Stimulated activated CD8-positive, alpha-beta memory T cell treated with anti-CD3 and anti-CD28 coated beads, Interleukin-2, amount 100 ng/mL, for 1 hour (primary cell): ENCODE results near the gene GMPR2.

Experiments used
- DNase-seq, 2 donors: peaks; one replicate each; pipeline ENCODE4 v3.0.0-alpha.2; 2020; ENCODE audit warnings: low read depth in 2 of 2

The GMPR2 gene

DNA sequence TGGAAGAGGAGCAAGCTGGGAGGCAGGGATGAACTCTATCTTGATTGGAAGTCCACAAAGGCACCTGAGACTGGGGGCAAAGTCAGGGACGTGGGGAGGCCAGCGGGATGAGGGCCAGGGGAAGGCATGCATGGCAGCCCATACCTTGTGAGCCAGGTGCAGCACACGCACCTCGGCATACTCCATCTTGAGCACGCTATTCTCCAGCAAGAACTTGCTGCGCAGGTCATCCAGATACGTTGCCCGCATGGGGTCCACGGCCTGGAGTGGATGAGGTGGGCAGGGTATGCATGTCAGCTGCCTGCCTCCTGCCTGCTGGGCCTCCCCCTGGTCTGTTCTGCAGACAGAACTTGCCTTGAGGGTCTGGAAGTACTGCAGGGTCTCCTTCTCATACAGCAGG is 34.8 kb downstream of the GMPR2 start:
- no peak for DNase-seq

DNA sequence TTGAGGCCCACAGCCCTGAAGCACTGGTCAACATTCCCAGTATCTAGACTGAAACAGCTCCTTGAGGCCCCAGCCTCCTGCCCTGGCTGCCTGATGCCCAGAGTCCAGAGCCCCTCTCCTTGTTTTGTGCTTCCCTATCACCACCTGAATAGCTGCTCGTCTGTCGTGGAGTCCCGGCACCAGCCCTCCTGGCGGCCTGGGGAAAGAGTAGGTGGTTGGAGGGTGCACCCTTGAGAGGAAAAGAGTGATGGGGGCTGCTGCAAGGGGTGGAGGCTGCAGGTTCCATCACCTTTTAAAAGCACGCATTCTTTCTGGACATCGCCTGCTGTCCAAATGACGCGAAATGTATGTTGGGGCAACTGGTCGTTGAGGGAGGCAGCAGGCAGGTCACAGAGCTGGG is 35.5 kb downstream of the GMPR2 start:
- DNase-seq = no peak

DNA sequence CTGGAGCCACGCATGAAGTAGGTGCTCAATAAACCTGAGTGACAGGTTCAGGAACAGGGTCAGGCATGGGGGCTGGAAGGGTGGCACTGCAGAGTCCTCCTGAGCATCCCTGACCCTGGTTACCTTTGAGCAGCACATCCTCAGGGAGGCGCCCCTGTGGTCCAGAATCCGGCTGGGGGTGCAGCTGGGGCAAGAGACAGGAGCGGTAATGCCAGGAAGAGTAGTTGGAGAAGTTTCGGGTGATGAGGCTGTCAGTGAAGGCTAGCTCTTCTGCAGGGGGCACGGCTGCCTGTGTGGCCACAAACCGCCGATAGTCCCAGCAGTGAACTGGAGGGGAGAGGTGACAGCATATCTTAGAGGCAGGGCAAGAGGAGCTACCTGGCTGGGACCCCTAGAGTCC is 36.6 kb downstream of the GMPR2 start:
- no peak for DNase-seq

DNA sequence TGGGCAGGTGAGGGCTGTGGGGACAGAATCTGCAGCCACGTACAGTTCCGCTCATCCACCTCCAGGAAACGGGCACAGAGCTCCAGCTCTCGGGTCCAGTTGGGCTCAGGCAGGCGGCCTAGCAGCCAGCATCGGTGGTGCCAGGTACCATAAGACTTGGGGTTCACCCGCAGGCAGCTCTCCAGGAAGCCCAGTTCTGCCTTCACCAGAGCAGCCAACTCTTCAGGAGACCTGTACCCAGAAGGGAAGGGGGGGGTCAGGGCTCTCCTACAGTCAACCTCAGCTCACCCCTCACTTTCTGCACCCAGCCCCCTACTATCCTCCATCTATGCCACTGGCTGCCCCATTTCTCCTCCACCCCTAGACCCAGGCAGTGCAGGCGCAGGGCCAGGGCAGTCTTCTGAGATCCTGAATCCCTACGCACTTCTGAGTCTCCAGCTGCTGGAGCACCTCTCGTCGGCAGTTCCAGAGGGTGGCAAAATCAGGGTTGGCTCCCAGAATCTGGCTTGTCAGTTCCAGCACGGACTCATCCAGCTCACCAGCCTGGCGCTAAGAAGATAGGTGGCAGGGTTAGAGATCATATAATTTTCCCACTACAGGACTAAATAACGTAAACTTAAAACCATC is 37.3 kb downstream of the GMPR2 start:
- DNase-seq = no peak

DNA sequence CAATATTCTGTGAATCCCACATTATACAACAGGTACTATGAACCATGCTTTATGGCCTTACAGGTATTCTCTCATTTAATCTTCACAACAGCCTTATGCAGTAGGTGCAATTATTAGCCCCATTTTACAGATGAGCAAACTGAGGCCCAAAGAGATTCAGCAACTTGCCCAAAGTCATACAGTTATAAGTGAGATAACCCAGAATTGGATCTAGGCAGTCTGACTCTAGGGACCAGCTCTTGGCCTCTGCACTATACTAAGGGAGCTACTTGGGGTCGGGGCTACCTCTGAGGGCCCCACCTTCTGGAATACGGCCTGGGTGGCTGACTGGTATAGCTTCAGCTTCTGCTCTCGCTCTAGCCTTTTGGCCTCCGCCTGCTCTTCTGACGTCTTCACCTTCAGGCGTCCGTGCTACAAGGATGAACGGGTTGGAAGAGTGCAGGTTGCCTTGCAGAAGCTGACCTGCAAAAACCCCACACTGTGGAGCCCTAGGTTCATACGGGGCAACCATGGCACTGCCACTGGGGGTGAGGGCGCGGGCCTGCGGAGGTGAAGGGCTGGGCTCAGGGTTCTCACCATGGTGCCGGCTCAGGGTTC is 37.9 kb downstream of the GMPR2 start:
- no peak for DNase-seq

DNA sequence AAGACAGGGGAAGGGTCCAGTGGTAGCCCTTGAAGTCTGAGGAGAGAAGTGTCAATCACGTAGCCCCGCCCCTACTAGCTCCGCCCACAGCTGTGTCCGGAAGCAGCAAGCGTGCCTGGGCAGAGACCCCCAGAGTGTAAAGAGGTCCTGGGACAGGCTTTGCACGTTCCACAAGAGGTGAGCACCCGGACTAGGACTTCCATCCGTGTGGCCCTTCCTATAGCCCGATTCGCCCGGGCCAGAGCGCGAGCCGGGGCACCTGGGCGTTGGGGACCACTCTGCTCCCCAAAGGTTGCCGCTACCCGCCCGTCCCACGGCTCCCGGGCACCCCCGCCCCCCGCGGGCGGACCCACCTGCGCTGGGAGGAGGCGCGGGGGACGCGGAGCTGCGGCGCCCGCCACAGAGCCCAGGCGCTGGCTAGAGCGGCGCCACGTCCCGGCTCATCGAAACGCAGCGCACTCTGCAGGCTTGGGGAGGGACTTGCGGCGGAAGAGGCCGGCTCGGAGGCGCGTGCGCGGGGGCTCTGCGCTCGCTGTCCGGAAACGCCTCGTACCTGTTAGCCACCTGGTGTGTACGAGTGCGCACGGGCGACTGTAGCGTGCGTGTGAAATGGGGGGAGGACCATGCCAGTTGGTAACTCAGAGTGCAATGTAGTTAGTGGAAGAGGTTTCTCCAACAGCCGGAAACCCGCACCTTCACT is 38.6 kb downstream of the GMPR2 start, which contains the start of gene RABGGTA:
Gene RABGGTA (minus strand): TSS at position 464 of the 700 bp plus-strand sequence. CDS start 482 bp downstream, outside the sequence.
- DNase-seq = peak; percentile 78 to 80

DNA sequence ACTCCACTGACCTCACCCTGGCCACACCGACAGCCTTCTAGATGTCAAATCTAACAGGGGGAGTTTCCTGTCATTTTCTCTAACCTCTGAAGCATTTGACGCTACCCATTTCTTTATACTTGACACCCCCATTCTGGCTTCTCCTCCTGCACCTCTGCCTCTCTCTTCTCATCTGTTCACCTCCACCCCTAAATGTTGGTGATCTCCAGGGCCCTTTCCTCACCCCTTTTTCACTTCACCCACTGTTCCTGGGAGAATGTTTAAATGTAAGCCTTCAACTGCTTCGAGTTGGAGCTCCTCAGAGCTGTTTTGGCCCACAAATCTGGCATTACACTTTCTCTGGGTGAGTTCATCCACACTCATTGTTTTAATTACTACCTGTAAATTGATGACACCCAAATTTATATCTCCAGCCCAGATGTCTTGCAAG is 39.1 kb downstream of the GMPR2 start:
- no peak for DNase-seq

DNA sequence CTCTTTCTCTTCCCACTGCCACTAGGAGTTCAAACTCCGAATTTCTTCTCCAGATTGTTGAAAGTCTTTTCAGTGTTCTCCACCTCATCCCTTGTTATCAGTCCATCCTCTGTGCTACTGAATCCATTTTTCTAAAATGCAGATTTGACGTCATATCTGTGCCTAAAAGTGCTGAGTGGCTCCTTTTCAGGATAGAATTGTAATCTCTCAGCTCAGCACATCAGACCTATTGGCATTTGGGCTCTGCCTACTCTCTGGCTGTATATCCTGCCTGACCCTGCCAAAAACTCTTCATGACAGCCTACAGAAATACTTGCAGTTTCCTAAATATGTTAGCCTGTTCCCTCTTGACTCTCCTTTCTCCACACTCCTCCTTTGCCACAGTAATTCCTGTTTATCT is 39.7 kb downstream of the GMPR2 start:
- no peak for DNase-seq

DNA sequence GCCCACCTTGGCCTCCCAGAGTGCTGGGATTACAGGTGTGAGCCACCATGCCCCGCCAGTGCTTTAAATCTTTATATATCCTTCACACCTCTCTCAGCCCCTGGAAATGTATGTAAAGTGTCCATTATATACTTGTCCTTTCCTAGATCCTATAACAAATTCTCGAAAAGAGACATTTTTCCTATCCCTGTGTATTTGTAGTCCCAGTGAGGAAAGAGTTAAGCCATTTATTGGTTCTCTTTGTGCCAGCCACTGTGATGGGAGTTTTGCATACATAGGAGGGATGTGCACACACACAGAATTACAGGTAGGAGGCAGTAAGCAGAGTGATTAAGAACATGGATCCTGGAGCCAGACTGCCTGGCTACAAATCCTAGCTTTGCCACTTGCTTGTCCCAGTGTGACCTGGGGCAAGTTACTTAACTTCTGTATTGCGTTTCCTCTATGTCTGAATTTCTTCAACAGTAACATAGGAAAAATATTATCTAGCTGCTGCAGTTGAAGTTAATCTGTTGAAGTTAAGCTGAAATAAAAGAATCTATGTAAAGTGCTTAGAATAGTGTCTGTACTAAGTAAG is 40.8 kb downstream of the GMPR2 start:
- DNase-seq = no peak

DNA sequence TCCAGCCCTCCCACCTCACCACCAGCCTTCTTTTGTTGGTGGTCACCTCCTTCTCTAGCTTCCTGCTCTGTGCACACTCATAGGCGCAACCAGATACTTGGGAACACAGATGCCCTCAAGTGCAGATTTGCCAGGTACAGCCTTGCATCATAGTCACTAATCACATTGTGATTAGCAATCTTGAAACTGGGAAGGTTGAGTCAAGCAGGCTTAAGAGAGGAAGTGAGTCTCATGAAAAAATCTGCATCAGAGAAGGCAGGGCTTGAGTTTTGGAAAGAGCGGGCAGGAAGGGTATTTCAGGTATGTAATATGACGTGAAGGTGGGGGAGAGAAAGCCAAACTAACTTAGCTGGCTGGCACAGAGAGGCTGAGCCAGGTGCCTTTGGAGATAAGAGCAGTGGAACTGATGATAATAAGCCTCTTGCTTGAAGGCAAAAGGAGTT is 41.4 kb downstream of the GMPR2 start:
- no peak for DNase-seq

DNA sequence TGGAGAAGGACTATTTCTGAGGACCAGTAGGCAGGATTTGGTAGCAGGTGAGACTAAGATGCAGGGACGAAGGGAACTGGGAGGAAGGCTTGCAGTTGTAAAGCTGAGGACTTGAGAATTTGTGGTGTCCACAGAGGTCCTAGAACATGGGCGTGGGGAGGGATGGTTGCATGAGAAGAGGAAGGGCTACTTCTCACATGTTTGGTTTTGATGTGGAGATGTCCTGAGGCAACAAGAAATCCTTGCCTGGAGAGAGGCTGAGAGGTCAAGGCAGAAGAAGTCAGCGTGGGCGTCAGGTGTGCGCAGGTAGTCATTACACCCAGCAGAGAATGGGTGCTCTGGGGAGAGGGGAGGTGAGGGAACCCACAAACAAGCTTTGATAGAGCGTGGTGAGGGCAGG is 44.3 kb downstream of the GMPR2 start:
- no peak for DNase-seq

DNA sequence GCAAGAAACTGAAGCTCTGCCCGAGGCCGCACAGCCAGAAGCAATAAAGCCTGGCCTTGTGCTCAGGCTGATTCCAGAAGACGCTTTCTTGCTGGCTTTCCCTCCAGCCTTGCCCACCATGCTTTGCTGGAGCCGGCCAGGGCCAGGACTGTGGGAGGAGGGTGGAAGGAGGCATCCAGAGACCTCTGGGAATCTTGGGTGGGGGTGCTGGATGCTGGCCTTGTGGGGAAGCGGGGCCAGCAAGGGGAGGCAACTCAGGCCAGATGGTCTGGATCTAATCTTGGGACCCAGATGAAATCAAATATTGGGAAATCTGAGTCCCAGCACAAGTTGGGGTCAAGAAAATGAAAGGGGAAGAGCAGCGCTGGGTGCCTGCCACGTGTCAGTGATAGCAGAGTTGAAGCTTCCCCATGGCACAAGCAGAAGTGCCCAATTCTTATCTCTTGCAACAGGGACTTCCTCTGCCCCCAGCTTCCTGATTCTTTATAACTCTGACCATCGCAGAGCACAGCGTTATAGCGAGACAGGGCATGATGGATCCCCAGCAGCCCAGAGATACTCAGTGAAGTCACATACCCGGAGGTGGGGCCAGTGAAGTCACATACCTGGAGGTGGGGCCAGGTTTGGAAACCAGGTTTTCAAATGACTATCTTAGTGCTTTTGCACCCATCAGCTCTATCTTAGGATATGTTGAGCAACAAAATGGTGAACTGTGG is 45.0 kb downstream of the GMPR2 start:
- no peak for DNase-seq

DNA sequence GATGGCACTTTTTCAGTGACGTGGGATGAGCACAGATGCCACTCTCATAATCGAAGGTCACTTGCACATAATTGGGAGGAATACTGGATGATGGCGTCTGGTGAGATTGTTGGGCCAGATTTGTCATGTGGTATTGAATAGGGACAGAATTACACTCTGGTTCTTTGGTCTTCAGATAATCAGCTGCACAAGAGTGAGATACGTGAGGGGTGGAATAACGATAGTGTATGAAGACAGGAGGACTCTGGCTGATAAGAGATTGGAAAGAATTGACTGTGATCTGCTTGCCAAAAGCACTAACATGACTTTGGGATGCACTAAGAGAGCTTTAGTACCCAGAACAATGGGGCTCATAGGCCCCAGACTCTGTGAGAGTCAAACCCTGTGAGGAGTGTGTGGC is 45.7 kb downstream of the GMPR2 start:
- DNase-seq = no peak

DNA sequence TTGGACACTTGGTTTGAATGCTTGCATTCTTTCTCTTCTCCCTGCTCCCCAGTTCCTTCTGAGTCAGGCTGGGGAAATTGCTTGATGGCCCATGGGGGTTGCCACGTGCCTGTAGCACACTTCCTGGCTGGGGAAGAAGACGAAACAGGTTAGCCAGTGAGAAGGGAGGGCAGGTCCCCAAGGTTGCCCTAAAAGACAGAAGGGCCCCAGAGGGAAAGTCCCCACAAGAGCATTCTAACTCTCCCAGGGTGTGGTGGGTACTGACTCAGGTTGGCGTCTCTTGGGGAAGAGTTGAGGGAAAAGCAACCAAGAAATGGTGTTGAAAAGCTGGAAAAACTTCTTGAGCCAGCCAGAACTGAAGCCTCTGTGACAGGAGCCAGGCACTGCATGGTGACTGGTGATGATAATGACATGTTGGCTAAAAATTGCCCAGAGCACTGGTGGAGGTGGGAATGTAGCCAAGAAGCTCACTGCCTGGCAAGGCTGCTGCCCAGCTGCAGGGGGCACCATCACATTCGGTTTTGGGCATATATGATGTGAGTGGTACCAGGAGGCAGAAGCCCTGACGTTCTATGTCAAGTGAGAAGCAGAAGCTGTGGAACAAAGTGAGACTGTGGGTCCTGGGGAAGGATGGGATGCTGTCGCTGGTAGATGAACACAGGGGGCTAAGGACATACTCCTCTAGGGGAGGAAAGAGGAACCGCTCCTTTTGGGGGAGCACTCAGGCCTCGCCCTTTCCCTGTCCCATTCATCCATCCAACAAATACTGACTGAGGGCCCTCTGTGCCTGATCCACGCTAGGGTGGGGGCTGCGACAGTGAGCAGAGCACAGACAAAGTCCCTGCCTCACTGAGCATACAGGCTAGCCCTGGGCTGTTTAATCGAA is 46.8 kb downstream of the GMPR2 start:
- DNase-seq = no peak

DNA sequence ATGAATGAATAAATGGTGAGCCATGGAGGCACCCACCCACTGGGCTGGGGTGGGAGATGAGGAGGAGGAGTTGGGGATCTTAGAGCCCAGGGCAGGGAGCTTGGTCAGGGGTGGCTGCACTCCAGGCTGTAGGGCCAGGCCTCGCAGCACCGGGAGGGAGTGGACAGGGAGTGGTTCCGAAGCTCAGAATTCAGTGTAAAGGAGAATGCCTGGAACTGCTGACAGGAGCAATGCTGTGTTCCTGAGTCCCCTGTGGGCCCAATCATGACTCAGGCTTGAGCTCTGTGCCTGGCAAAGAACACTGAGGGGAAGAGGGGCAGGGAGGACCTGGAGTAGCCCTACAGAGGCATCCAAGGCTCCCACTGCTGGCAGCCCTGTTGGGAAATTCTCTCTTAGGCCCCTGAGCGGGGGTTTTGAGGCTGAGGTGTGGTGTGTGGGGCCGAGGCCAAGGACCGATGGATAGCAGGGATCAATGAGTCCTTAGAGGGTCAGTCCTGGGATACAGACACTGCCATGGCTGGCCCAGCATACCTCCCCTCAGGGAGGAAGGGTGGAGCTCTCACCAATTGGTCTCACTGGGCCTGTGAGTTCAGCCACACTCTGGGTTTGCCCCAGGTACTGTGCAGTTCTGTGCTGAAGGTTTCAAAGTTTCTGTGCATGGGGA is 48.2 kb downstream of the GMPR2 start:
- no peak for DNase-seq

DNA sequence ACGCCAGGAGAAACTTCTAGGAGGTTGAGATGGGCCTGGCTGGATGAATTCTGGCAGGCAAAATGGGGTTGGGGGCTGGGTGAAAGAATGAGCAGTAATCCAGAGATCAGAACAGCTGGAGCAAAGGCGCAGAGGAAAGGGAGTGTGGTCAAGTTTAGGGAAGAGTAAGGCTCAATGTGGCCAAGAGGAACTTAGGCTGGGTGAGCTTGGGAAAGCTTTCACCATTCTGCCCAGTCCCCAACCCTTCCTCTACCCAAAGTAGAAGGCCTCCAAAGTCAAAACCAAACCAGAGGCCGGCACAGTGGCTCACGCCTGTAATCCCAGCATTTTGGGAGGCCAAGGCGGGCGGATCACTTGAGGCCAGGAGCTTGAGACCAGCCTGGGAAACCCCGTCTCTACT is 48.9 kb downstream of the GMPR2 start:
- DNase-seq = no peak

DNA sequence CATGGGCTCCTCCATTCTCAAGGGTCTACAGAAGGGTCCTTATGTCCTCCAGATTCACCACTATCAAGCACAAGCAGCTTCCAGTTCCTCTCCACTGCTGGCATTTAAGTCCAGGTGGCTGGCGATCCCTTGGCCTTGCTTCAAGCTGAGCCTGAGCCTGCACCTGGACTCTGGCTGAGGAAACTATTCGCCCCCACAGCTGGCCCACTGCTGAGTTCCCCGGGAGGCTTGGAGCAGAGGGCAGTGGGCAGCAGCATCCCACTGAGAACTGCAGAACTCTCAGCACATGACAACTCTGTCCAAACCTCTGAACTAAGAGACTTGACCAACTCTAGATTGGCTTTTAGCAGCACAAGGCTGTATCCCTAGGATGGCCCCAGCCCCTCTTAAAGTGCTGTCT is 50.0 kb downstream of the GMPR2 start:
- DNase-seq = no peak

DNA sequence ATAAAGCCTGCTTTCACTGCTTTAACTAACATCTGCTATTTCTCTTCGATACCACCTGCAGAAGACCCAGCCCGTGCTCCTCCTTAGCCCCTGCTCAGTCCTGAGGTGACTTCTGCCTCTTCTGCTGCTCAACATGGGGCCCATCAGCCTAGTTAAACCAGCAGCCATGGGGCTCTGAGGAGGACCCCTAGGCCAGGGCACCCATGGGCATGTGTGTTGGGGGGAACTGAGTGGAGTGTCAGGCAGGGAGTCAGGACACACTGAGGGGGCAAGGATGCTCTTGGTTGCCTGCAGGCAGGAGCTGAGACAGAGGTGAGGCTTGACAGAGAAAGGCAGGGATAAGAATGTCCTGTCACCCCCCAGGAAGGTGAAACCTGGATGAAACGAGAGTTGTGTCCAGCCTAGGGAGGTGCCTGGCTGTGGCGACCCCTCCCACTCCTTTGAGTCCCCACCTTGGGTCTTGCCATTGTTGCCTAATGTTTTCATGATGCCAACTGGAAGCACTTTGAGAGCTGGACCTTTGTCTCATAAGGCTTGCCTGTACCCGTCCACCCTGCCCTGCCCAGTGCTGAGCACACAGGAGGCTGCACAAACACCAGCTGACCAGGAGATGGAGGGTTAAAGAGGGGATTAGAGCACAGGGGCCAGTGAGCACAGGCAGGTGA is 51.2 kb downstream of the GMPR2 start:
- DNase-seq = no peak

DNA sequence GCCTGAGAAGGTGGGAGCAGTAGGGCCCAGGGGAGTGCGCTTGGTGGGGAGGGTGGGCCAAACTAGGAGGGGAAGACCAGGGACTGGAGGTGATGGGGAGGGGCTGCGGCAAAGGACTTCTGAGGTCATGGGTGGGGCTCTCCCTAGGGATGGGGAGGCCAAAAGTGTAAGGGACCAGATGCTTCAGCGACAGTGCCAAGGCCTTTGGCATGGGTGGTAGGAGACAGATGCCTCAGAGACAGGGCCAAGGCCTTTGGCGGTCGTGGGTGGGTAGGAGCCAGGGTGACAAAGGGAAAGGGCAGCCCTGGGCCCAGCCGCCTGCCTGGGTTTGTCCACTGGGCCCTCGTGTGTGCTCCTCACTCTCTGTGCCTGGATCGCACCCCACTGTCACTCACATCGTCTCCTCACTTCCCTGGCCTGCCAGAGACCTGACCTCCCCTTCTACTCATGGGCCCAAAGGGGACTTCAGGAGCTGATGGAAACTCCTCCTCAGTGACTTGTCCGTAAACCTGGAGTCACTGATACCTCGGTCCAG is 51.8 kb downstream of the GMPR2 start:
- DNase-seq = no peak

DNA sequence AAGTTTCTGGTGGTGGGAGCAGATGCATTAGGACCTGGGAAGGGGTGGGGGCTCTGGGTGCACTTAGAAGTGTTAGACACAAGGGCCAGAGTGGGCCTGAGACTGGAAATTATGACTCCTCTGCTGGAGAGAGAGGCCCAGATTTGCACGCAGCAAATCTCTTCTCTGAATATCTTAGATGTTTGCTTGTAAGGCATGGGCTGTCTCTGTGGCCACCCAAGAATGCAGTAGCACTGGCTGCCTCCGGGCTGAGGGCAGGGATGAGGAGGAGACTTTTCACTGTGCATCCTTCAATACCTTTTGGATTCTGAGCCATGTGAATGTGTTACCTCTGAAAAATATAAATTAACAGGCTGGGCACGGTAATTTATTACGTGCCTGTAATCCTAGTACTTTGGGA is 52.6 kb downstream of the GMPR2 start:
- DNase-seq = no peak
